GM19438 (cell line): ENCODE results near the gene CNTN4.

ENCODE experiments used
- ATAC-seq: cut with Tn5 transposase; IDR thresholded peaks from one replicate; pipeline ENCODE4 v1.9.1; 2021; ENCODE audit warnings: low read depth; ENCODE audit not compliant: unreplicated experiment

The CNTN4 gene

GRCh38 chr3:2250783-2251182 is 152.1 kb downstream of the CNTN4 start:
- ATAC-seq: no peak

GRCh38 chr3:2261747-2262146 is 163.1 kb downstream of the CNTN4 start:
- ATAC-seq: no peak

GRCh38 chr3:2262204-2262603 is 163.5 kb downstream of the CNTN4 start:
- no peak for ATAC-seq

- ATAC-seq: no peak
These were observed 167.9 kb downstream of the CNTN4 start for GRCh38 chr3:2266606-2267005.

- ATAC-seq: no peak
These were observed 170.1 kb downstream of the CNTN4 start for GRCh38 chr3:2268779-2269178.

GRCh38 chr3:2274526-2274925 is 175.9 kb downstream of the CNTN4 start:
- no peak for ATAC-seq

GRCh38 chr3:2283818-2284217 is 185.2 kb downstream of the CNTN4 start:
- no peak for ATAC-seq

GRCh38 chr3:2300938-2301337 is 202.3 kb downstream of the CNTN4 start:
- no peak for ATAC-seq

- ATAC-seq: no peak
These were observed 202.7 kb downstream of the CNTN4 start for GRCh38 chr3:2301361-2301760.

GRCh38 chr3:2303566-2303965 is 204.9 kb downstream of the CNTN4 start:
- ATAC-seq: no peak

GRCh38 chr3:2311022-2311421 is 212.4 kb downstream of the CNTN4 start:
- no peak for ATAC-seq

GRCh38 chr3:2317521-2317920 is 218.9 kb downstream of the CNTN4 start:
- no peak for ATAC-seq

- no peak for ATAC-seq
These were observed 236.3 kb downstream of the CNTN4 start for GRCh38 chr3:2334921-2335320.

GRCh38 chr3:2343031-2343682 is 244.5 kb downstream of the CNTN4 start:
- ATAC-seq: no peak

- ATAC-seq: no peak
These were observed 253.6 kb downstream of the CNTN4 start for GRCh38 chr3:2352134-2352762.

GRCh38 chr3:2354702-2355101 is 256.0 kb downstream of the CNTN4 start:
- ATAC-seq: no peak

GRCh38 chr3:2356298-2356950 is 257.8 kb downstream of the CNTN4 start:
- no peak for ATAC-seq

- ATAC-seq: no peak
These were observed 262.1 kb downstream of the CNTN4 start for GRCh38 chr3:2360815-2361214.

GRCh38 chr3:2362122-2362521 is 263.5 kb downstream of the CNTN4 start:
- ATAC-seq: no peak

GRCh38 chr3:2363854-2364253 is 265.2 kb downstream of the CNTN4 start:
- ATAC-seq: no peak

- ATAC-seq: no peak
These were observed 271.7 kb downstream of the CNTN4 start for GRCh38 chr3:2370317-2370716.

GRCh38 chr3:2372306-2372705 is 273.6 kb downstream of the CNTN4 start:
- ATAC-seq: no peak
